HCT116 (cell line): ENCODE measurements around the gene FLYWCH1. TPM values are rescaled to one million over a fixed set of nuclear protein-coding genes. Genes with fewer than 3 reads are reported as not detected.

Experiments used
- ATAC-seq: fragments of 200-7000 bp; cut with Tn5 transposase; 2 replicates; pipeline ENCODE4 v1.9.1; 2020; ENCODE audit warnings: mild to moderate bottlenecking, moderate library complexity
- BruUV-seq: library from RNA; stranded (reverse); fragments of 400-500 nt; replicated peaks from 2 replicates; lab custom pipeline; 2021; lab: Mats Ljungman, UMichigan
- CTCF ChIA-PET: fragments of 300-600 bp; sonication (Branson Sonifier 250); formaldehyde crosslinking; loops from one replicate; lab custom pipeline; 2021; ENCODE audit warnings: antibody characterized with exemption; lab: Charles Lee
- POLR2A ChIA-PET: fragments of 300-600, 350-600 bp; sonication (Branson Sonifier 250); formaldehyde crosslinking; loops from one replicate; lab custom pipeline; 2021; ENCODE audit warnings: antibody characterized with exemption; lab: Charles Lee
- RAD21 ChIA-PET, 2 experiments: fragments of 300-600 bp; sonication (Branson Sonifier 250); formaldehyde crosslinking; loops; one replicate each; lab custom pipeline; 2023; ENCODE audit warnings: low total read pairs in 2 of 2; ENCODE audit not compliant: uncharacterized antibody in 2 of 2, unreplicated experiment in 2 of 2, low non-redundant PET in 1 of 2; lab: Charles Lee
- DNase-seq: peaks from one replicate; pipeline ENCODE4 v3.0.0-alpha.2; 2010; ENCODE audit warnings: low read depth, low spot score
- H2AFZ ChIP-seq: fragments of 200-600 bp; shearing (Covaris generic), sonication (generic); 2 replicates; pipeline ENCODE4 v1.6.1; 2017; ENCODE audit warnings: low read depth, mixed run types, mixed read lengths, antibody characterized with exemption, low read length; ENCODE audit not compliant: poor library complexity, severe bottlenecking
- H3K27ac ChIP-seq: 2 replicates; pipeline ENCODE4 v1.5.1; 2012; ENCODE audit warnings: low read depth, low read length
- H3K27me3 ChIP-seq: fragments of 200-600 bp; sonication (generic); 2 replicates; pipeline ENCODE4 v1.6.1; 2016; ENCODE audit warnings: mixed run types, low read length, mixed read lengths; ENCODE audit not compliant: insufficient read depth
- H3K36me3 ChIP-seq, 2 experiments: fragments of 200-500 bp in 1 of 2; fragments of 200-600 bp in 1 of 2; sonication (Bioruptor generic) in 1 of 2; sonication (generic) in 1 of 2; 2 replicates each; pipeline versions ENCODE4 v1.5.1 to v1.6.1; 2014 to 2016; ENCODE audit warnings: low read length in 2 of 2, inconsistent platforms in 1 of 2, mixed read lengths in 1 of 2, mixed run types in 1 of 2; ENCODE audit not compliant: insufficient read depth in 2 of 2, control insufficient read depth in 1 of 2
- H3K4me1 ChIP-seq, 2 experiments: fragments of 200-600 bp in 1 of 2; sonication (generic) in 1 of 2; 2 replicates each; pipeline versions ENCODE4 v1.5.1 to v1.6.1; 2012 to 2017; ENCODE audit warnings: low read length in 2 of 2, inconsistent platforms in 1 of 2, mild to moderate bottlenecking in 1 of 2, mixed read lengths in 1 of 2, mixed run types in 1 of 2, moderate library complexity in 1 of 2; ENCODE audit not compliant: insufficient read depth in 2 of 2, control insufficient read depth in 1 of 2
- H3K4me2 ChIP-seq: fragments of 200-600 bp; sonication (generic); 2 replicates; pipeline ENCODE4 v1.6.1; 2017; ENCODE audit warnings: mixed run types, low read length, mixed read lengths
- H3K4me3 ChIP-seq, 2 experiments: fragments of 200-600 bp in 1 of 2; sonication (generic) in 1 of 2; replicated peaks in 1 of 2; 2 replicates each; pipeline ENCODE4 v1.5.1; 2011 to 2016; ENCODE audit warnings: low read length in 2 of 2, control low read depth in 1 of 2, low read depth in 1 of 2, mild to moderate bottlenecking in 1 of 2, mixed read lengths in 1 of 2, mixed run types in 1 of 2
- H3K79me2 ChIP-seq: fragments of 200-600 bp; sonication (generic); 2 replicates; pipeline ENCODE4 v1.6.1; 2017; ENCODE audit warnings: mild to moderate bottlenecking, mixed run types, low read length, moderate library complexity, mixed read lengths; ENCODE audit not compliant: insufficient read depth
- H3K9ac ChIP-seq: fragments of 200-600 bp; sonication (generic); 2 replicates; pipeline ENCODE4 v1.6.1; 2016; ENCODE audit warnings: low read length, mixed read lengths
- H3K9me2 ChIP-seq: fragments of 200-600 bp; sonication (generic), shearing (Covaris generic); 2 replicates; pipeline ENCODE4 v1.6.1; 2017; ENCODE audit warnings: mixed run types, mild to moderate bottlenecking, moderate library complexity; ENCODE audit not compliant: insufficient read depth
- H3K9me3 ChIP-seq, 2 experiments: fragments of 200-500 bp in 1 of 2; fragments of 200-600 bp in 1 of 2; sonication (Bioruptor generic) in 1 of 2; sonication (generic) in 1 of 2; 2 replicates each; pipeline ENCODE4 v1.6.1; 2014 to 2017; ENCODE audit warnings: low read length in 2 of 2, mixed read lengths in 2 of 2, inconsistent platforms in 1 of 2, low read depth in 1 of 2, mild to moderate bottlenecking in 1 of 2, mixed run types in 1 of 2, moderate library complexity in 1 of 2; ENCODE audit not compliant: control insufficient read depth in 1 of 2, insufficient read depth in 1 of 2
- H4K20me1 ChIP-seq: fragments of 200-600 bp; sonication (generic), shearing (Covaris generic); 2 replicates; pipeline ENCODE4 v1.6.1; 2017; ENCODE audit warnings: mixed run types, mild to moderate bottlenecking, moderate library complexity; ENCODE audit not compliant: insufficient read depth
- CBX3 ChIP-seq: IDR thresholded peaks from 2 replicates; pipeline ENCODE4 v1.6.1; 2012; ENCODE audit warnings: low read depth
- CEBPB ChIP-seq: IDR thresholded peaks from 2 replicates; pipeline ENCODE4 v1.6.1; 2012; ENCODE audit warnings: low read depth
- RAD21 ChIP-seq: IDR thresholded peaks from 2 replicates; pipeline ENCODE4 v1.6.1; 2012; ENCODE audit warnings: low read depth, mild to moderate bottlenecking
- SIN3A ChIP-seq: IDR thresholded peaks from 2 replicates; pipeline ENCODE4 v1.6.1; 2012; ENCODE audit warnings: low read depth
- SP1 ChIP-seq: IDR thresholded peaks from 2 replicates; pipeline ENCODE4 v1.6.1; 2012; ENCODE audit warnings: low read depth
- ZFX ChIP-seq: fragments of 450-650 bp; IDR thresholded peaks from 2 replicates; pipeline ENCODE4 v1.6.1; 2017
- intact Hi-C: fragments of 100-400 bp; cut with micrococcal nuclease; formaldehyde crosslinking; loops from 2 replicates; pipeline ENCODE4 v1.10.0; 2022
- total RNA-seq: library from RNA; stranded (reverse); gene quantifications from one replicate; pipeline ENCODE4 v1.2.1, GENCODE V29; 2021; ENCODE audit not compliant: unreplicated experiment
- TF ChIP-seq, protein P1 (sequence below), 3 experiments: fragments of 200-600 bp in 1 of 3; sonication (generic) in 1 of 3; IDR thresholded peaks in 2 of 3; conservative IDR thresholded peaks in 1 of 3; 2 replicates each; pipeline ENCODE4 v1.5.1; 2012 to 2017; ENCODE audit warnings: low read depth in 2 of 3, low read length in 2 of 3, antibody characterized with exemption in 1 of 3, borderline replicate concordance in 1 of 3, control low read depth in 1 of 3, mild to moderate bottlenecking in 1 of 3, mixed read lengths in 1 of 3, mixed run types in 1 of 3, moderate library complexity in 1 of 3; ENCODE audit not compliant: insufficient read depth in 1 of 3
- TF ChIP-seq, protein P2 (sequence below): IDR thresholded peaks from 2 replicates; pipeline ENCODE4 v1.6.1; 2012
- TF ChIP-seq, protein P3 (sequence below): IDR thresholded peaks from 2 replicates; pipeline ENCODE4 v1.6.1; 2012

The FLYWCH1 gene
- total RNA-seq, 1 experiment from 2014 or later: 66.6 TPM

DNA sequence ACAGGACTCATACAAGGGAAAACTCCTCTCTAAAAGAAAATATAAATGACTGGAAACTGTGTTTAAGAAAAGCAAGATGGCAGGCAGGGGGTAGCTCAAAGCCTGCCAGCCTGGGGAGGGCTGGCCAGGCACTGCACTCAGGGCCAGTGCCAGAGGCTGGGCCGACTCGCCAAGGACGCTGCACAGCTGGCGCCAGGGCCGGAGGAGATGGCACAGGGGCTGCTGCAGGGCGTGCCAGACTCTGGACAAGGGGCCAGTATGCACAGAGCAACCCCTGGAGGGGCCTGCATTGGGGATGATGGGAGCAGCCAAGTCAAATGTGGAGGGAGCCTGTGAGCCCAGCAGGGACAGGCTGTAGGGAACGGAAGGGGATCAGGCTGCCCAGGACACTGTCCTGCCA is 64.5 kb downstream of the FLYWCH1 start:
- H3K9ac ChIP-seq: no peak overlapping the region
- H3K36me3 ChIP-seq: peaks cover 5 to 40% of the 10 kb centered on the region in 2 experiments; a peak in 3 of 4 replicates
- ATAC-seq: no peak
- no peak for TF ChIP-seq RAD21
- TF ChIP-seq, protein P1, sequence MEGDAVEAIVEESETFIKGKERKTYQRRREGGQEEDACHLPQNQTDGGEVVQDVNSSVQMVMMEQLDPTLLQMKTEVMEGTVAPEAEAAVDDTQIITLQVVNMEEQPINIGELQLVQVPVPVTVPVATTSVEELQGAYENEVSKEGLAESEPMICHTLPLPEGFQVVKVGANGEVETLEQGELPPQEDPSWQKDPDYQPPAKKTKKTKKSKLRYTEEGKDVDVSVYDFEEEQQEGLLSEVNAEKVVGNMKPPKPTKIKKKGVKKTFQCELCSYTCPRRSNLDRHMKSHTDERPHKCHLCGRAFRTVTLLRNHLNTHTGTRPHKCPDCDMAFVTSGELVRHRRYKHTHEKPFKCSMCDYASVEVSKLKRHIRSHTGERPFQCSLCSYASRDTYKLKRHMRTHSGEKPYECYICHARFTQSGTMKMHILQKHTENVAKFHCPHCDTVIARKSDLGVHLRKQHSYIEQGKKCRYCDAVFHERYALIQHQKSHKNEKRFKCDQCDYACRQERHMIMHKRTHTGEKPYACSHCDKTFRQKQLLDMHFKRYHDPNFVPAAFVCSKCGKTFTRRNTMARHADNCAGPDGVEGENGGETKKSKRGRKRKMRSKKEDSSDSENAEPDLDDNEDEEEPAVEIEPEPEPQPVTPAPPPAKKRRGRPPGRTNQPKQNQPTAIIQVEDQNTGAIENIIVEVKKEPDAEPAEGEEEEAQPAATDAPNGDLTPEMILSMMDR (IDR thresholded peaks at IDR 0.05 in 2 of 3, conservative IDR thresholded peaks at IDR 0.05 in 1 of 3; ENCODE audit: borderline replicate concordance in 1 of 3, insufficient read depth in 1 of 3, low read depth in 2 of 3, low read length in 2 of 3): no peak
- TF ChIP-seq CBX3: no peak
- TF ChIP-seq, protein P2, sequence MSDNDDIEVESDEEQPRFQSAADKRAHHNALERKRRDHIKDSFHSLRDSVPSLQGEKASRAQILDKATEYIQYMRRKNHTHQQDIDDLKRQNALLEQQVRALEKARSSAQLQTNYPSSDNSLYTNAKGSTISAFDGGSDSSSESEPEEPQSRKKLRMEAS: no peak
- TF ChIP-seq, protein P3, sequence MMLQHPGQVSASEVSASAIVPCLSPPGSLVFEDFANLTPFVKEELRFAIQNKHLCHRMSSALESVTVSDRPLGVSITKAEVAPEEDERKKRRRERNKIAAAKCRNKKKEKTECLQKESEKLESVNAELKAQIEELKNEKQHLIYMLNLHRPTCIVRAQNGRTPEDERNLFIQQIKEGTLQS: no peak
- no peak for TF ChIP-seq SIN3A
- no peak for TF ChIP-seq ZFX
- no peak for TF ChIP-seq SP1
- no peak for TF ChIP-seq CEBPB
- TF ChIP-seq, all 23 proteins: peak for 0
- POLR2A ChIA-PET: interaction anchor here (0.8 kb wide), 1 partner anchor 64 kb away, joined by 3 read pairs; the partner anchor contains the start of gene FLYWCH1
- Histone ChIP-seq H3K9me3 (no peaks in the 10 kb centered on the region), H4K20me1 (peaks cover 6% of the 10 kb centered on the region; the same call in 1 of the 2 replicates), H2AFZ (no peak overlapping the region), H3K4me3 (no peak overlapping the region), H3K27ac (no peak overlapping the region; the same call in 1 of the 2 replicates), H3K4me2 (no peak overlapping the region), H3K79me2 (peaks cover 68% of the 10 kb centered on the region), H3K4me1 (peaks cover 8 to 29% of the 10 kb centered on the region in 2 experiments; a peak in 3 of 4 replicates), H3K27me3 (no peaks in the 10 kb centered on the region), H3K9me2 (no peaks in the 10 kb centered on the region)
- intact Hi-C loops: no loop called here
- CTCF ChIA-PET: no interaction called here
- no TSS peak for BruUV-seq
- RAD21 ChIA-PET: no interaction called here
- no peak for DNase-seq
